Activated CD4-positive, alpha-beta T cell treated with anti-CD3 and anti-CD28 coated beads for 36 hours (primary cell): Measurements from ENCODE around the gene GRB2. TPM values are rescaled to one million over a fixed set of nuclear protein-coding genes. Genes with fewer than 3 reads are reported as not detected.

Experiments used
- ATAC-seq: fragments of 200-7000 bp; cut with Tn5 transposase; one replicate; pipeline ENCODE4 v1.10.0; 2021; ENCODE audit warnings: mild to moderate bottlenecking, moderate library complexity
- CTCF ChIA-PET: fragments of 350-600 bp; sonication (Branson Sonifier 250); formaldehyde crosslinking; loops from one replicate; lab custom pipeline; 2021; ENCODE audit warnings: antibody characterized with exemption; lab: Charles Lee
- POLR2A ChIA-PET: fragments of 350-600 bp; sonication (Branson Sonifier 250); formaldehyde crosslinking; loops from one replicate; lab custom pipeline; 2021; ENCODE audit warnings: antibody characterized with exemption, inconsistent platforms; lab: Charles Lee
- DNase-seq: peaks from one replicate; pipeline ENCODE4 v3.0.0-alpha.2; 2020
- H3K27ac Mint-ChIP-seq: one replicate; pipeline ENCODE4 v1.8.0; 2021; ENCODE audit warnings: mixed read lengths
- H3K27me3 Mint-ChIP-seq: one replicate; pipeline ENCODE4 v1.8.0; 2021; ENCODE audit warnings: mixed read lengths
- H3K36me3 Mint-ChIP-seq: one replicate; pipeline ENCODE4 v1.8.0; 2021; ENCODE audit warnings: low read depth, mixed read lengths
- H3K4me1 Mint-ChIP-seq: one replicate; pipeline ENCODE4 v1.8.0; 2021; ENCODE audit warnings: mixed read lengths
- H3K4me3 Mint-ChIP-seq: one replicate; pipeline ENCODE4 v1.8.0; 2021; ENCODE audit warnings: mild to moderate bottlenecking, moderate library complexity, mixed read lengths
- H3K9me3 Mint-ChIP-seq: one replicate; pipeline ENCODE4 v1.8.0; 2021; ENCODE audit warnings: low read depth, mixed read lengths
- intact Hi-C, 2 experiments: fragments of 100-400 bp; cut with DNase I in 1 of 2; cut with micrococcal nuclease in 1 of 2; formaldehyde crosslinking; loops; one replicate each; pipeline versions ENCODE4 v1.14.2 to v1.15.1; 2022 to 2024; cut with DNase I, micrococcal nuclease
- total RNA-seq, 2 experiments: library from RNA; stranded (reverse); gene quantifications; one replicate each; pipeline ENCODE4 v1.2.3, GENCODE V29; 2021

Gene GRB2
- total RNA-seq, 2 experiments from 2014 or later = 157 to 168 TPM

DNA sequence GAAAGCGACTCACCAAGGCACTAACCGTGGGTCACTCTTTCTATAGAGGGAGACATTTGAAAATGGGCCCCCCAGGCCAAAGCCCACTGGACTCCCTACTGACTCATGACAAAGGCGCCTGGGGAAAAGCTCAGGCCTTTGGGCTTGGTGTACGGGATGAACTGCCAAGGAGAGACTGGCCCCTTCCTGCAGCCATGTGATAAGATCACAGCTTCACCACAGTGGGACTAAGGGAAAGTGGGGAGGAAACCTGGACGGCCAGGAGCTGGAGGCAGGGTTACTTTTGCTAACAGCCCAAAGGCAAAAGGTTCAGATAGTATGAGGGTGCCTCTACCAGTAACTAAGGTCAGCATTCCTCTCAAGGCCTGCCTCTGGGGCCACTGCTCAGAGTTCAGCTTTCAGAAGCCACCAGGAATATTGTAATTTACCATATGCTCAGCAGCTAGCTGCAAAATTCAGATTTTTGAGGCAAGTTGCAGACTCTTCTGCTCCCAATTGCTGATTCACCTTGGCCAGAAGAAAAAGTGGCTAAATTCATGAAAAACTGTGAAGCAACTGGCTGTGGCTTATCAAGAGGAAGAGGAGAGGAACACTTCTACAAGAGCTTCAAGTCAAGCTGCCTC, 79.1 kb downstream of the GRB2 start:
- no peaks in the 10 kb centered on the region for H3K27me3 Mint-ChIP-seq
- ChIA-PET CTCF (interaction anchor here (0.6 to 1.6 kb wide), 10 partner anchors 11 to 89 kb away, joined by 3 to 9 read pairs (median 4); no protein-coding TSS in a partner anchor), POLR2A (no interaction called here)
- peak overlapping the region; percentile 80 for H3K27ac Mint-ChIP-seq
- H3K4me1 Mint-ChIP-seq = peaks cover 40% of the 10 kb centered on the region
- peaks cover 36% of the 10 kb centered on the region for H3K36me3 Mint-ChIP-seq
- H3K4me3 Mint-ChIP-seq = no peak overlapping the region
- H3K9me3 Mint-ChIP-seq = no peaks in the 10 kb centered on the region
- ATAC-seq (no peak), DNase-seq (no peak)
- intact Hi-C loops = no loop called here

- peaks cover 36% of the 10 kb centered on the region for H3K4me1 Mint-ChIP-seq
- H3K9me3 Mint-ChIP-seq = no peaks in the 10 kb centered on the region
- POLR2A ChIA-PET = no interaction called here
- CTCF ChIA-PET = interaction anchor here (0.7 to 1.6 kb wide), 5 partner anchors 11 to 89 kb away, joined by 3 to 9 read pairs (median 4); no protein-coding TSS in a partner anchor
- no peaks in the 10 kb centered on the region for H3K27me3 Mint-ChIP-seq
- intact Hi-C loops = no loop called here
- DNase-seq = no peak
- H3K27ac Mint-ChIP-seq = peak overlapping the region; percentile 80
- H3K36me3 Mint-ChIP-seq = peaks cover 35% of the 10 kb centered on the region
- ATAC-seq = no peak
- H3K4me3 Mint-ChIP-seq = no peak overlapping the region
These were observed 79.7 kb downstream of the GRB2 start for GRCh38 chr17:75325827-75326225.

- Mint-ChIP-seq H3K27me3 (no peaks in the 10 kb centered on the region), H3K9me3 (no peaks in the 10 kb centered on the region), H3K4me1 (peaks cover 36% of the 10 kb centered on the region), H3K36me3 (peaks cover 37% of the 10 kb centered on the region), H3K27ac (peak overlapping the region; percentile 80), H3K4me3 (no peak overlapping the region)
- ChIA-PET CTCF (interaction anchor here (0.7 to 1.6 kb wide), 3 partner anchors 28 to 83 kb away, joined by 4 to 8 read pairs (median 7); no protein-coding TSS in a partner anchor), POLR2A (no interaction called here)
- DNase-seq (no peak), ATAC-seq (no peak)
- intact Hi-C loops = no loop called here
These were observed 80.1 kb downstream of the GRB2 start for GRCh38 chr17:75325348-75325747.

DNA sequence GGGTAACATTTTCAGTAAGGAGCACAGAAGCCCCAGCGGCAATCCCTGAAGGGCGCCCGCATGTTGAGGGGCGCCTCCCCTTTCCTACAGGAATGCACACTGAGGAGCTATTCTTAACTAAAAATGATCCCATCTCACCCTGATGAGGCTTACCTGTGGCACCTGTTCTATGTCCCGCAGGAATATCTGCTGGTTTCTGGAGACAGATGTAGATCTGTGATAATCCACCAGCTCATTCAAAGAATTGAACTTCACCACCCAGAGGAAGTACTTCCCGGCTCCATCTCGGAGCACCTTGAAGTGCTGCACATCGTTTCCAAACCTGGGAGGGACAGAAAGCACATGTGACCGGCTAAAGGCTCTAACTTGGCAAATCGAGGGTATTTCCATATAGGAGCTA, 84.0 kb downstream of the GRB2 start:
- DNase-seq (no peak), ATAC-seq (no peak)
- intact Hi-C loops = loop anchor here in 1 of 2 experiments (5.0 kb wide), 1 partner anchor 34 kb away; the partner anchor contains the start of gene SLC25A19
- Mint-ChIP-seq H3K27me3 (no peaks in the 10 kb centered on the region), H3K36me3 (peaks cover 49% of the 10 kb centered on the region), H3K4me1 (peaks cover 30% of the 10 kb centered on the region), H3K9me3 (no peaks in the 10 kb centered on the region), H3K4me3 (no peak overlapping the region), H3K27ac (no peak overlapping the region)
- CTCF ChIA-PET = interaction anchor here (0.6 to 4.9 kb wide), 12 partner anchors 15 to 119 kb away, joined by 3 to 70 read pairs (median 6); no protein-coding TSS in a partner anchor
- POLR2A ChIA-PET = no interaction called here

GRCh38 chr17:75319904-75320691, 85.4 kb downstream of the GRB2 start:
- ChIA-PET CTCF (interaction anchor here (0.9 to 4.9 kb wide), 4 partner anchors 31 to 92 kb away, joined by 3 to 70 read pairs (median 6); partner anchors contain the start of gene SLC25A19), POLR2A (interaction anchor here (0.7 kb wide), 1 partner anchor 23 kb away, joined by 3 read pairs; no protein-coding TSS in a partner anchor)
- Mint-ChIP-seq H3K4me1 (peaks cover 21% of the 10 kb centered on the region), H3K9me3 (no peaks in the 10 kb centered on the region), H3K4me3 (no peak overlapping the region), H3K36me3 (peaks cover 40% of the 10 kb centered on the region), H3K27me3 (no peaks in the 10 kb centered on the region), H3K27ac (no peak overlapping the region)
- no peak for ATAC-seq
- intact Hi-C loops = loop anchor here in 1 of 2 experiments (5.0 kb wide), 1 partner anchor 33 kb away; the partner anchor contains the start of gene SLC25A19
- no peak for DNase-seq

DNA sequence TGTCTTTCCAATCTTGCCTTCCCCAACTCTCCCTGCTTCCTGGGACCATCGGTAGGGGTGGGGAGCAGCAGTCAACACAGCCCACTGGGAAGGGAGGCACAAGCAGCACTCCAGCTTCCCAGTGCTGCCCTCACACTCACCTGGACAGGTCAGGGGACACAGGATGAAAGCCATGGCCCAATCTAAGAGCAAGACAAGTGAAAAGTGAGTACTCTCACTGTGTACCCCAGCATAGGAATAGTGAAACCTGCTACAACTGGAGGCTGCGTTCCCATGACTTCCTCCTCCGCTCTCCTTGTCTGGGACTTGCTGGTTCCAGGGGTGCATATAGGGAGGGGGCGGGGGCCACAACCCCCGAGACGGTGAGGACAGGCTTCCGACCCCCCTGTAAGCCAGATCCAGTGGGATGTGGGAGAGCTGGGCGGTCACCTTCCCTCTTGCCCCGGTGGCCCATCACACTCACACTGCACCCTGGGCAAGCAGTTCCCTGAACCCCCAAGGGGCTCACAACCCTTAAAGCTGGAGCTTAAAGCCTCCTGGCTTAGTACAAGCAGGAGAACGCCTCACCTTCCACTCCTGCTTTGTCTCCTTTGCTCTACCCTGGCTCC, 86.8 kb downstream of the GRB2 start:
- H3K4me3 Mint-ChIP-seq = no peak overlapping the region
- no peak for ATAC-seq
- peak overlapping the region; percentile 47 for H3K27ac Mint-ChIP-seq
- H3K27me3 Mint-ChIP-seq = no peaks in the 10 kb centered on the region
- peaks cover 36% of the 10 kb centered on the region for H3K36me3 Mint-ChIP-seq
- intact Hi-C loops = no loop called here
- ChIA-PET CTCF (interaction anchor here (4.9 kb wide), 1 partner anchor 77 kb away, joined by 70 read pairs; no protein-coding TSS in a partner anchor), POLR2A (interaction anchor here (0.9 kb wide), 1 partner anchor 78 kb away, joined by 6 read pairs; no protein-coding TSS in a partner anchor)
- H3K4me1 Mint-ChIP-seq = peaks cover 27% of the 10 kb centered on the region
- H3K9me3 Mint-ChIP-seq = no peaks in the 10 kb centered on the region
- no peak for DNase-seq

DNA sequence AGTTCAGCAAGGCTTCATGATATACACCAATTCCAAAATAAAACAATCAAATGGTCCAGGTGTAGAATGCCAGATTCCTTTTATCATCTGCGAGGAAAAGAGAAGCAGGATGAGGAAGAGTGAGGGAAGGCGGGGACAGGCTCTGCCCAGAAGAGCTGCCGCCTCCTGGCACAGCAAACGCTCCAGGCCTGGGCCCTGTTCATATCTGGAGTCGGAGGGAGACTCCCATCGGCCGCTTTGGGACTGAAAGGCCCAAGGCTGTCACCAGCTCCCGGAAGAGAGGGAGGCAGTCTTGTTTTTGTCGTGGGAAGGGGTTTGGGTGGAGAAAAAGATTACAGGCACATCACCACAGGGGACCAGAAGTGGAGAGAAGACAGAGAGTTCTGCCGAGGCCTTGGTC, 87.3 kb downstream of the GRB2 start:
- Mint-ChIP-seq H3K36me3 (peaks cover 32% of the 10 kb centered on the region), H3K4me3 (no peak overlapping the region), H3K27ac (peak overlapping the region; percentile 47), H3K4me1 (peaks cover 25% of the 10 kb centered on the region), H3K9me3 (no peaks in the 10 kb centered on the region), H3K27me3 (no peaks in the 10 kb centered on the region)
- intact Hi-C loops = no loop called here
- POLR2A ChIA-PET = no interaction called here
- ATAC-seq = no peak
- CTCF ChIA-PET = interaction anchor here (2.5 kb wide), 1 partner anchor 94 kb away, joined by 16 read pairs; no protein-coding TSS in a partner anchor
- DNase-seq = no peak

DNA sequence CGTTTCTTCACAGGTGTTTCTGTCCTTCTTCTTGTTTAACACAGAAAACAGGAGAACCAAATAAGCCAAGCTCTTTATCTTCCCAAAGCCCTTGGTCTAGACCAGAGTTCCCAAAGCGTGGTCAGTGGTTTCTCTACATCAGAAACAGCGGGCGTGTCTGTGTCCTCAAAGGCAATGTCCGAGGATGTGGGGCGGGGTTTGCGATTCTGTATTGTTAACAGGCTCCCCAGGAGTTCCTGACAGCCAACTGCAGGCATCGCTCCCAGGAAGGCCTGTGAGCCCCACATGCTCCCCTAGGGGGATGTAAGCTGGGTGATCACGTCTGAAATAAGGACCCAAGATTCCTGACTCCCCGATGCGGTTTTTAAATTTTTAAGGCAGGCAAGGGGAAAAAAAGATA, 87.8 kb downstream of the GRB2 start:
- ChIA-PET POLR2A (no interaction called here), CTCF (interaction anchor here (0.8 to 2.5 kb wide), 2 partner anchors 48 to 95 kb away, joined by 3 to 16 read pairs; no protein-coding TSS in a partner anchor)
- H3K27ac Mint-ChIP-seq = peak overlapping the region; percentile 69
- H3K4me1 Mint-ChIP-seq = peaks cover 21% of the 10 kb centered on the region
- intact Hi-C loops = no loop called here
- no peak for DNase-seq
- ATAC-seq = no peak
- H3K36me3 Mint-ChIP-seq = peaks cover 27% of the 10 kb centered on the region
- H3K9me3 Mint-ChIP-seq = no peaks in the 10 kb centered on the region
- H3K4me3 Mint-ChIP-seq = no peak overlapping the region
- H3K27me3 Mint-ChIP-seq = no peaks in the 10 kb centered on the region

- H3K27me3 Mint-ChIP-seq = no peaks in the 10 kb centered on the region
- ChIA-PET CTCF (interaction anchor here (0.6 to 2.5 kb wide), 15 partner anchors 9 to 96 kb away, joined by 3 to 16 read pairs (median 4); partner anchors contain the start of genes GRB2 and MIF4GD), POLR2A (interaction anchor here (0.7 to 1.1 kb wide), 4 partner anchors 19 to 90 kb away, joined by 3 to 4 read pairs (median 4); partner anchors contain the start of genes GGA3 and MRPS7)
- intact Hi-C loops = no loop called here
- no peak for DNase-seq
- H3K36me3 Mint-ChIP-seq = peaks cover 21% of the 10 kb centered on the region
- no peak overlapping the region for H3K4me3 Mint-ChIP-seq
- H3K9me3 Mint-ChIP-seq = no peaks in the 10 kb centered on the region
- H3K27ac Mint-ChIP-seq = peak overlapping the region; percentile 71
- H3K4me1 Mint-ChIP-seq = peaks cover 23% of the 10 kb centered on the region
- ATAC-seq = peak; percentile 34
These were observed 89.2 kb downstream of the GRB2 start for GRCh38 chr17:75316253-75316652.

GRCh38 chr17:75315541-75316243, 89.8 kb downstream of the GRB2 start:
- Mint-ChIP-seq H3K4me3 (no peak overlapping the region), H3K9me3 (no peaks in the 10 kb centered on the region), H3K27ac (peak overlapping the region; percentile 71), H3K36me3 (peaks cover 17% of the 10 kb centered on the region), H3K27me3 (no peaks in the 10 kb centered on the region), H3K4me1 (peaks cover 23% of the 10 kb centered on the region)
- POLR2A ChIA-PET = interaction anchor here (0.7 to 1.1 kb wide), 4 partner anchors 18 to 90 kb away, joined by 3 to 4 read pairs (median 4); partner anchors contain the start of genes GGA3 and MRPS7
- CTCF ChIA-PET = interaction anchor here (0.6 to 2.5 kb wide), 11 partner anchors 14 to 201 kb away, joined by 3 to 16 read pairs (median 4); partner anchors contain the start of genes MIF4GD and TSEN54
- DNase-seq (peak; percentile 69), ATAC-seq (peak; percentile 64)
- intact Hi-C loops = no loop called here
